Measurements from ENCODE around the gene MYLK3.
"Not testable (repeated sequence)": the region's sequence is repeated elsewhere in the genome, so short reads cannot be mapped to it uniquely, and the experiment has no call there.

Gene MYLK3

DNA sequence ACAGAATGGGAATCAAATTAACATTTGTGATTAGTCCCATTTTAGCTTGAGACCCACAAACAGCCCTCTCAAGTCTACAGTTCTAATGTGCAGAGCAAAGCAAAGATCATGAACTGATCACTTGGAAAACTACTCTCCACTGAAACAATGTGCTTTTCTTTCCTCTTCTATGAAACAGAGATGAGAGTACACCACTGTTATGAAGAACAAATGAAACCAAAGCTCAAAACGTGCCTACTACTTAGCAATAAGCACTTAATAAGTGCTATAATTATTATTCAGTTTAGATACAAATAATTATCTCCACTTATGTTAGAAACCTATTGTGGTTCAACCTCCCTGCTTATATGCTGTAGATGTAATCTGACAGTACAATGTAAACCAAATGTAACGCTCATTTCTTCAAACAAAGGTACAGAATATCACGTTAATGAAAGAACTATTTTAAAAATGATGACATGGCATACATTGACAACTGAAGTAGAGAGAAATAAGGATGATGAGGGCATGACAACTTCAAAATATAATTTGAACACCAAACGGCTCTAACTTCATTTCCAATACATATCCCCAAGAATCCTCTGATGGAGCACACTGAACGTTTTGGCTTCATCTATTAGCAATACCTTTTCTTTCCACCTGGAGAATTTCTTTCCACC lies 61.2 kb downstream of the MYLK3 start:
- H3K4me3 ChIP-seq (ENCODE audit: low read depth in 1 of 2, low read length in 2 of 2): peak overlapping the region; percentile 92 to 95
- H3K36me3 ChIP-seq (ENCODE audit: control insufficient read depth in 1 of 2, insufficient read depth in 2 of 2, low read length in 2 of 2): no peaks in the 10 kb centered on the region
- H3K4me1 ChIP-seq (ENCODE audit: control insufficient read depth in 1 of 2, insufficient read depth in 2 of 2, low read length in 2 of 2): peaks cover 18 to 31% of the 10 kb centered on the region in 2 donors
- H3K27me3 ChIP-seq (ENCODE audit: low read depth, low read length): no peaks in the 10 kb centered on the region
- H3K27ac ChIP-seq (ENCODE audit: low read length): no peak overlapping the region
- H3K9me3 ChIP-seq (ENCODE audit: control insufficient read depth in 1 of 2, low read length in 2 of 2): no peaks in the 10 kb centered on the region

DNA sequence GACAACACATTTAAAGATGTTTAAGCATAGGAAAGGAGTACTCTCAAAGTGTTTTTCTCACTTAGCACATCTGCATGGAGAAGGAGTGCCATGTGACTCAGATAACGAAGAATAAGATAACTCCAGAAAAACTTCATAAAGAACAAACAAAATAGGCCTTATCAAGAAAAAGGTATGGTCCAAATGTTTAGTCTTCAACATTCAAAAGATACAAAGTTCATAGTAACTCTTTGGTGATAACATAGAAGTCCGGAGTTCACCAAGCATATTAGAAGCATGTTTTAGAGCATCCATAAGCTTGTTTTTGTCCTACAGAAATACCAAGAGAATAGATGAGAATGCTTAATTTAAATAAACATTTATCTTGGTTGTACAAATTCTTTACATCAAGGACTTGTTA lies 66.3 kb downstream of the MYLK3 start:
- not testable (repeated sequence) for H3K4me3 ChIP-seq (ENCODE audit: low read depth in 1 of 2, low read length in 2 of 2); H3K4me1 ChIP-seq (ENCODE audit: control insufficient read depth in 1 of 2, insufficient read depth in 2 of 2, low read length in 2 of 2); H3K9me3 ChIP-seq (ENCODE audit: control insufficient read depth in 1 of 2, low read length in 2 of 2); H3K27ac ChIP-seq (ENCODE audit: low read length); H3K27me3 ChIP-seq (ENCODE audit: low read depth, low read length)
- H3K36me3 ChIP-seq (ENCODE audit: control insufficient read depth in 1 of 2, insufficient read depth in 2 of 2, low read length in 2 of 2): peaks cover 19 to 22% of the 10 kb centered on the region in 2 donors

DNA sequence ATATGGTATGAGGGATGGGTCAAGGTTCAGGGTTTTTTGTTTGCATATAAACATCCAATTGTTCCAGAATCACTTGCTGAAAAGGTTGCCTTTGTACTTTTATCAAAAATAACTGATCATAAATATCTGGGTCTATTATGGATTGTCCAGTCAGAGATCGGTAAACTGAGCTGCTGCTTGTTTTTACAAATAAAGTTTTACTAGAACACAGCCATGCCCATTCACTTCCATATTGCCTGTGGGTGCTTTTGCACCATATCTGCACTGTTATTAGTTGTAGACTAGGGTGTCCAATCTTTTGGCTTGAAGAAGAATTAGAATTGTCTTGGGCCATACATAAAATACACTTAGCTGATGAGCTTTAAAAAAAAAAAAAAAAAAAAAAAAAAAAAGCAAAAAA lies 70.2 kb downstream of the MYLK3 start:
- H3K27me3 ChIP-seq (ENCODE audit: low read depth, low read length); H3K4me3 ChIP-seq (ENCODE audit: low read depth in 1 of 2, low read length in 2 of 2); H3K4me1 ChIP-seq (ENCODE audit: control insufficient read depth in 1 of 2, insufficient read depth in 2 of 2, low read length in 2 of 2); H3K27ac ChIP-seq (ENCODE audit: low read length); H3K9me3 ChIP-seq (ENCODE audit: control insufficient read depth in 1 of 2, low read length in 2 of 2): not testable (repeated sequence)
- peaks cover 31 to 34% of the 10 kb centered on the region in 2 donors for H3K36me3 ChIP-seq (ENCODE audit: control insufficient read depth in 1 of 2, insufficient read depth in 2 of 2, low read length in 2 of 2)

DNA sequence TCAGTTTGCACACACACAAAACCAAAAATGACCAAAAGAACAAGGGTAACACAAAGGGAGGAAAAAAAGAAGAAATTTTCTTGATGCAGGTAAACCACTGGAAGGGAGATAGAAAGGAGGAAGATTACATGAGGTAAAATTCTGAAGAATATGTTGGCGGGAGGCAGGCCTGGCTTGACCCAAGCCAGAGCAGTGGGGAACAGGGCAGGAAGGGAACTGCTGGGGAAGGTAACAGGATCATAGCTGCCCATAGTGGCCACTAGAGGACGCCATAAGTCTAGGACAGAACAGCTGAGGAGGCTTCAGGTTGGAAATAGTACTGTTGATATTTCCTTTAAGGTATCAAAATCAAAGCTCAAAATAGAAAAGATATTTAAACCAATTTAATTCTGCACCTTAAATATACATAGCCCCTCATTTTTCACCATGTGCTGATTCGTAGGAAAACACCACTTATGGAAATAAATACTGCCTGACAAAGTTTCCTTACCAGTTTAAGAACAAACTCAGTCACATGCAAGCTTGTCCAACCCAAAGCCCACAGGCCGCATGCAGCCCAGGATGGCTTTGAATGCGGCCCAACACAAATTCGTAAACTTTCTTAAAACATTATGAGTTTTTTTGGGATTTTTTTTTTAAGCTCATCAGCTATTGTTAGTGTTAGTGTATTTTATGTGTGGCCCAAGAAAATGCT lies 74.7 kb downstream of the MYLK3 start:
- Histone ChIP-seq H3K27me3 (ENCODE audit: low read depth, low read length) (no peaks in the 10 kb centered on the region), H3K27ac (ENCODE audit: low read length) (no peak overlapping the region), H3K9me3 (ENCODE audit: control insufficient read depth in 1 of 2, low read length in 2 of 2) (no peaks in the 10 kb centered on the region), H3K4me3 (ENCODE audit: low read depth in 1 of 2, low read length in 2 of 2) (no peak overlapping the region), H3K36me3 (ENCODE audit: control insufficient read depth in 1 of 2, insufficient read depth in 2 of 2, low read length in 2 of 2) (peaks cover 35 to 50% of the 10 kb centered on the region in 2 donors), H3K4me1 (ENCODE audit: control insufficient read depth in 1 of 2, insufficient read depth in 2 of 2, low read length in 2 of 2) (no peaks in the 10 kb centered on the region)

DNA sequence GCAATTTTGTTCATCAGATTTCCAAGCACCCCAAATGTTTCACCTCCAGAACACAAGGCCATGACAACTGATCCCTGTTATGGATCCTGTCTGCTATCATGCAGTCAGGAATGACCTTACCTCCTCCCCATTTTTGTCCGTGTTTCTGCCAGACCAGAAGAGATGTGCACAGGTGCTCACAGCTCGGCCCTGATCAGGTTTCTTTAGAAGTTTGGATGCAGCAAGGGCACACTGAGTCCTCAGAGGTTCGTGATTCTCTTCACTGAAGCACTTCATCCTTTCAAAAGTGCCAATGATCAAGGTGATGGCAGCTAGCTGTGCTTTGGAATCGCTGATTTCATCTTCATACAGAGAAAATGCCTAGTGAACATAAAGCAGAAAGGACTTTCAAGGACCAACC lies 86.0 kb downstream of the MYLK3 start:
- H3K27me3 ChIP-seq (ENCODE audit: low read depth, low read length): no peaks in the 10 kb centered on the region
- H3K4me3 ChIP-seq (ENCODE audit: low read depth in 1 of 2, low read length in 2 of 2): no peak overlapping the region
- no peaks in the 10 kb centered on the region for H3K4me1 ChIP-seq (ENCODE audit: control insufficient read depth in 1 of 2, insufficient read depth in 2 of 2, low read length in 2 of 2)
- H3K9me3 ChIP-seq (ENCODE audit: control insufficient read depth in 1 of 2, low read length in 2 of 2): no peaks in the 10 kb centered on the region
- H3K36me3 ChIP-seq (ENCODE audit: control insufficient read depth in 1 of 2, insufficient read depth in 2 of 2, low read length in 2 of 2): peaks cover 37 to 65% of the 10 kb centered on the region in 2 donors
- H3K27ac ChIP-seq (ENCODE audit: low read length): no peak overlapping the region

- no peak overlapping the region for H3K27ac ChIP-seq (ENCODE audit: low read length)
- no peaks in the 10 kb centered on the region for H3K4me1 ChIP-seq (ENCODE audit: control insufficient read depth in 1 of 2, insufficient read depth in 2 of 2, low read length in 2 of 2)
- H3K27me3 ChIP-seq (ENCODE audit: low read depth, low read length): no peaks in the 10 kb centered on the region
- peaks cover 34 to 47% of the 10 kb centered on the region in 2 donors for H3K36me3 ChIP-seq (ENCODE audit: control insufficient read depth in 1 of 2, insufficient read depth in 2 of 2, low read length in 2 of 2)
- no peak overlapping the region for H3K4me3 ChIP-seq (ENCODE audit: low read depth in 1 of 2, low read length in 2 of 2)
- H3K9me3 ChIP-seq (ENCODE audit: control insufficient read depth in 1 of 2, low read length in 2 of 2): no peaks in the 10 kb centered on the region
Observed at GRCh38 chr16:46658925-46659324, 89.2 kb downstream of the MYLK3 start.
